Suprapubic skin (tissue), 3 donors: ENCODE data around the gene EDN1.

ENCODE experiments used
- CTCF ChIP-seq, 2 donors: fragments of 200-600 bp in 1 of 2; fragments of 450-650 bp in 1 of 2; sonication (generic) in 1 of 2; IDR thresholded peaks; one replicate each; pipeline ENCODE4 v1.5.1; 2016 to 2019; ENCODE audit warnings: antibody characterized with exemption in 2 of 2, mild to moderate bottlenecking in 1 of 2, moderate library complexity in 1 of 2
- EP300 ChIP-seq: sonication (generic); formaldehyde crosslinking; IDR thresholded peaks from one replicate; pipeline ENCODE4 v1.6.1; 2017; ENCODE audit warnings: antibody characterized with exemption
- POLR2A ChIP-seq, 2 donors: fragments of 450-650 bp; IDR thresholded peaks; one replicate each; pipeline ENCODE4 v1.6.1; 2017; ENCODE audit warnings: antibody characterized with exemption in 2 of 2, mild to moderate bottlenecking in 2 of 2, moderate library complexity in 2 of 2

- TF ChIP-seq EP300 (no peak), CTCF (IDR thresholded peaks at IDR 0.05) (no peak), POLR2A (IDR thresholded peaks at IDR 0.05) (no peak)
Observed at GRCh38 chr6:12334526-12335130, 44.5 kb downstream of the EDN1 start.
